ENCODE measurements around the gene KRT27. TPM values are rescaled to one million over a fixed set of nuclear protein-coding genes. Genes with fewer than 3 reads are reported as not detected.

Gene KRT27
- total and polyA plus RNA-seq, 9 of the 15 experiments (the other 6 are each of a cell fraction or from before 2014, with no cell fraction given) = 0.10 TPM; not detected in 8

DNA sequence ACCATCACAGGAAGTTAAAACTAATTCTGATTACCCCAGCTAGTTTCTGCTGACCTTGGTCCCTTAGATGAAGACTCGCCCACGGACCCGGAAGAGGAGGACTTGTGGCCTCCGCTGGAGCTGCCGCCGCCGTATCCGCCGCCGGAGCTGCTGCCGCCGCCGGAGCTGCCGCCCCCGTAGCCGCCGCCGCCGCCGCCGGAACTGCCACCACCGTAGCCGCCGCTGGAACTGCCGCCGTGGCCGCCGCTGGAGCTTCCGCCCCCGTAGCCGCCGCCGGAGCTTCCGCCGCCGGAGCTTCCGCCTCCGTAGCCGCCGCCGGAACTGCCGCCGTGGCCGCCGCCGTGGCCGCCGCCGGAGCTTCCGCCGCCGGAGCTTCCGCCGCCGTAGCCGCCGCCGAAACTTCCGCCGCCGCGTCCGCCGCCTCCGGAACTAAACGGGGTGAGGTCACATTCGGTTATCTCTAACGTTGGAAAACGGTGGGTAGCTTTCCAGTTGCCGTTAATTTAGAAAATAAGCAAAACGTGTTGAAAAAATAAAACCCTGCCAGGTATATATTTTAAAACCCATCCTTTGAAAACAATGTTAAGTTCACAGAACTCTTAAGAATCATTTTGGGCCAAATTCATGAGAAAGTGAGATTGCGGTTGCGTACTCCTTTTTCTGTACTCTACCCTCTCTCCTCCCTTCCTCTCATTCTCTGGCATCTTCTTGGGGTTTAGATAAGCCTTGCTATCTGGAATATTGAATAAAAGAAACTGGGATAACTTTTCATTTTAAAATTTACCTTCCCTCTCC, 36.6 kb upstream of the KRT27 start (continued):
- peak; percentile 40; the same call in 1 of the 2 replicates for TF ChIP-seq ZNF830 (CRISPR knock-in tag; IDR thresholded peaks at IDR 0.05)
- peak; percentile 93 for TF ChIP-seq BRD9 (IDR thresholded peaks at IDR 0.05; ENCODE audit: low read depth, partially characterized antibody)
- TF ChIP-seq SRF (CRISPR knock-in tag; IDR thresholded peaks at IDR 0.05) = 0 out of 4 replicates have a peak, but pooled peaks of 1 of the 2 experiments have one; percentile 36
- peak; percentile 40; the same call in 1 of the 2 replicates for TF ChIP-seq ELF2 (CRISPR knock-in tag; IDR thresholded peaks at IDR 0.05)
- TF ChIP-seq TAF9B (IDR thresholded peaks at IDR 0.05; ENCODE audit: partially characterized antibody) = peak; percentile 70
- TF ChIP-seq MTA1 (IDR thresholded peaks at IDR 0.05; ENCODE audit: borderline replicate concordance) = no peak
- TF ChIP-seq HCFC1 (IDR thresholded peaks at IDR 0.05; ENCODE audit: low read depth, low read length) = peak; percentile 50; the same call in 1 of the 2 replicates
- TF ChIP-seq REST (IDR thresholded peaks at IDR 0.05; ENCODE audit: borderline replicate concordance) = peak; percentile 38
- no peak for TF ChIP-seq REST (CRISPR knock-in tag; IDR thresholded peaks at IDR 0.05; ENCODE audit: low read depth)
- no peak for TF ChIP-seq ZNF512 (tag; IDR thresholded peaks at IDR 0.05)
- TF ChIP-seq HNRNPLL (IDR thresholded peaks at IDR 0.05; ENCODE audit: low read depth, low read length, poor library complexity, severe bottlenecking) = peak; percentile 93
- no peak for TF ChIP-seq JUNB (CRISPR knock-in tag; conservative IDR thresholded peaks at IDR 0.05)
- TF ChIP-seq EP300 (IDR thresholded peaks at IDR 0.05; ENCODE audit: low read length) = peak; percentile 39
- peak; percentile 60; the same call in 1 of the 2 replicates for TF ChIP-seq MTA3 (IDR thresholded peaks at IDR 0.05; ENCODE audit: borderline replicate concordance)
- TF ChIP-seq DPF2 (IDR thresholded peaks at IDR 0.05) = peak; percentile 71; the same call in 1 of the 2 replicates
- peak; percentile 45 for TF ChIP-seq NCOA1 (IDR thresholded peaks at IDR 0.05; ENCODE audit: low read depth)
- TF ChIP-seq DMBX1 (CRISPR knock-in tag; IDR thresholded peaks at IDR 0.05; ENCODE audit: borderline replicate concordance) = peak; percentile 35; the same call in 1 of the 2 replicates
- TF ChIP-seq ELK3 (CRISPR knock-in tag; IDR thresholded peaks at IDR 0.05) = 0 out of 2 replicates have a peak, but pooled peaks have one; percentile 50

Measured in K562 (cell line).